GM18858 (cell line): ENCODE results near the gene HMGN5.

ENCODE experiments used
- ATAC-seq: cut with Tn5 transposase; IDR thresholded peaks from one replicate; pipeline ENCODE4 v1.9.1; 2021; ENCODE audit not compliant: unreplicated experiment

The HMGN5 gene

GRCh38 chrX:81120936-81121371 is 80.8 kb downstream of the HMGN5 start:
- peak; percentile 44 for ATAC-seq

- ATAC-seq: peak; percentile 24
Observed at GRCh38 chrX:81120258-81120935, 81.3 kb downstream of the HMGN5 start.

- no peak for ATAC-seq
Observed at GRCh38 chrX:81114757-81115156, 87.0 kb downstream of the HMGN5 start.

- ATAC-seq: no peak
Observed at GRCh38 chrX:81110286-81110685, 91.4 kb downstream of the HMGN5 start.

GRCh38 chrX:81082649-81083048 is 119.1 kb downstream of the HMGN5 start:
- no peak for ATAC-seq
